GM12878 (cell line): ENCODE results near the gene SDHAF2.

Source experiments
- CTCF ChIP-seq, 3 experiments: IDR thresholded peaks in 2 of 3; conservative IDR thresholded peaks in 1 of 3; 2 replicates each; pipeline ENCODE4 v1.5.1; 2011; ENCODE audit warnings: low read depth in 3 of 3, low read length in 3 of 3, mild to moderate bottlenecking in 3 of 3, control low read depth in 2 of 3, moderate library complexity in 2 of 3, inconsistent platforms in 1 of 3, mixed read lengths in 1 of 3; ENCODE audit not compliant: control insufficient read depth in 2 of 3, insufficient read depth in 1 of 3; ENCODE audit errors: extremely low read depth in 1 of 3
- ESRRA ChIP-seq: IDR thresholded peaks from 2 replicates; pipeline ENCODE4 v1.6.1; 2012; ENCODE audit warnings: mild to moderate bottlenecking, low read length, improper control_type of control experiment
- EZH2 ChIP-seq: IDR thresholded peaks from 2 replicates; pipeline ENCODE4 v1.6.1; 2012; ENCODE audit warnings: low read depth, mild to moderate bottlenecking, control low read depth, inconsistent platforms, low read length, borderline replicate concordance; ENCODE audit not compliant: control insufficient read depth
- KDM1A ChIP-seq: fragments of 200-600 bp; sonication (generic); IDR thresholded peaks from 2 replicates; pipeline ENCODE4 v1.6.1; 2016; ENCODE audit warnings: borderline replicate concordance
- MYC ChIP-seq: IDR thresholded peaks from 2 replicates; pipeline ENCODE4 v1.6.1; 2011; ENCODE audit warnings: mild to moderate bottlenecking, low read length, moderate library complexity, inconsistent platforms; ENCODE audit not compliant: insufficient read depth, insufficient replicate concordance, insufficient read length, severe bottlenecking
- PBX3 ChIP-seq: IDR thresholded peaks from 2 replicates; pipeline ENCODE4 v1.6.1; 2011; ENCODE audit warnings: mild to moderate bottlenecking, low read depth, low read length, moderate library complexity; ENCODE audit not compliant: insufficient replicate concordance
- SIN3A ChIP-seq: IDR thresholded peaks from 2 replicates; pipeline ENCODE4 v1.6.1; 2012; ENCODE audit warnings: low read depth, low read length, improper control_type of control experiment
- SMC3 ChIP-seq: IDR thresholded peaks from 2 replicates; pipeline ENCODE4 v1.6.1; 2011; ENCODE audit warnings: low read length, improper control_type of control experiment, borderline replicate concordance
- SUZ12 ChIP-seq: fragments of 200-600 bp; sonication (generic); IDR thresholded peaks from one replicate; pipeline ENCODE4 v1.6.1; 2018; ENCODE audit warnings: antibody characterized with exemption, mild to moderate bottlenecking; ENCODE audit not compliant: unreplicated experiment
- TAF1 ChIP-seq: IDR thresholded peaks from 2 replicates; pipeline ENCODE4 v1.6.1; 2011; ENCODE audit warnings: mild to moderate bottlenecking, low read depth, low read length, borderline replicate concordance
- ZNF24 ChIP-seq: fragments of 450-650 bp; IDR thresholded peaks from 2 replicates; pipeline ENCODE4 v1.6.1; 2017; ENCODE audit warnings: antibody characterized with exemption, mild to moderate bottlenecking
- ZNF274 ChIP-seq: IDR thresholded peaks from one replicate; pipeline ENCODE4 v1.8.0; 2011; ENCODE audit not compliant: insufficient read length, insufficient read depth

- TF ChIP-seq ZNF24 (no peak), CTCF (IDR thresholded peaks at IDR 0.05 in 2 of 3, conservative IDR thresholded peaks at IDR 0.05 in 1 of 3; ENCODE audit: control insufficient read depth in 2 of 3, extremely low read depth in 1 of 3, insufficient read depth in 1 of 3, low read depth in 3 of 3, low read length in 3 of 3) (no peak), SMC3 (no peak), ESRRA (no peak), MYC (no peak), EZH2 (no peak), PBX3 (no peak), KDM1A (no peak), TAF1 (no peak), SUZ12 (no peak), ZNF274 (no peak), SIN3A (no peak)
These were observed 55.2 kb downstream of the SDHAF2 start for GRCh38 chr11:61485080-61485479.
